Medulla oblongata (tissue), 1 donor: ENCODE results near the gene ECPAS.
"Not testable (repeated sequence)": the region's sequence is repeated elsewhere in the genome, so short reads cannot be mapped to it uniquely, and the experiment has no call there.

Experiments used
- DNase-seq: peaks from one replicate; pipeline ENCODE4 v3.0.0-alpha.2; 2015; ENCODE audit errors: extremely low spot score

The ECPAS gene, protein sequence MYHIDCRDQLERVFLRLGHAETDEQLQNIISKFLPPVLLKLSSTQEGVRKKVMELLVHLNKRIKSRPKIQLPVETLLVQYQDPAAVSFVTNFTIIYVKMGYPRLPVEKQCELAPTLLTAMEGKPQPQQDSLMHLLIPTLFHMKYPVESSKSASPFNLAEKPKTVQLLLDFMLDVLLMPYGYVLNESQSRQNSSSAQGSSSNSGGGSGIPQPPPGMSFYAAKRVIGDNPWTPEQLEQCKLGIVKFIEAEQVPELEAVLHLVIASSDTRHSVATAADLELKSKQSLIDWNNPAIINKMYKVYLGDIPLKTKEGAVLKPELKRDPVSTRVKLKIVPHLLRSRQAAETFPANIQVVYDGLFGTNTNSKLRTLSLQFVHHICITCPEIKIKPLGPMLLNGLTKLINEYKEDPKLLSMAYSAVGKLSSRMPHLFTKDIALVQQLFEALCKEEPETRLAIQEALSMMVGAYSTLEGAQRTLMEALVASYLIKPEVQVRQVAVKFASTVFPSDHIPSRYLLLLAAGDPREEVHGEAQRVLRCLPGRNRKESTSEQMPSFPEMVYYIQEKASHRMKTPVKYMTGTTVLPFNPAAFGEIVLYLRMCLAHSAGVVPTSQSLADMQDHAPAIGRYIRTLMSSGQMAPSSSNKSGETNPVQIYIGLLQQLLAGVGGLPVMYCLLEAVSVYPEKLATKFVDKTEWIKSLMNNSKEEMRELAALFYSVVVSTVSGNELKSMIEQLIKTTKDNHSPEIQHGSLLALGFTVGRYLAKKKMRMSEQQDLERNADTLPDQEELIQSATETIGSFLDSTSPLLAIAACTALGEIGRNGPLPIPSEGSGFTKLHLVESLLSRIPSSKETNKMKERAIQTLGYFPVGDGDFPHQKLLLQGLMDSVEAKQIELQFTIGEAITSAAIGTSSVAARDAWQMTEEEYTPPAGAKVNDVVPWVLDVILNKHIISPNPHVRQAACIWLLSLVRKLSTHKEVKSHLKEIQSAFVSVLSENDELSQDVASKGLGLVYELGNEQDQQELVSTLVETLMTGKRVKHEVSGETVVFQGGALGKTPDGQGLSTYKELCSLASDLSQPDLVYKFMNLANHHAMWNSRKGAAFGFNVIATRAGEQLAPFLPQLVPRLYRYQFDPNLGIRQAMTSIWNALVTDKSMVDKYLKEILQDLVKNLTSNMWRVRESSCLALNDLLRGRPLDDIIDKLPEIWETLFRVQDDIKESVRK (N-terminal part only)

DNA sequence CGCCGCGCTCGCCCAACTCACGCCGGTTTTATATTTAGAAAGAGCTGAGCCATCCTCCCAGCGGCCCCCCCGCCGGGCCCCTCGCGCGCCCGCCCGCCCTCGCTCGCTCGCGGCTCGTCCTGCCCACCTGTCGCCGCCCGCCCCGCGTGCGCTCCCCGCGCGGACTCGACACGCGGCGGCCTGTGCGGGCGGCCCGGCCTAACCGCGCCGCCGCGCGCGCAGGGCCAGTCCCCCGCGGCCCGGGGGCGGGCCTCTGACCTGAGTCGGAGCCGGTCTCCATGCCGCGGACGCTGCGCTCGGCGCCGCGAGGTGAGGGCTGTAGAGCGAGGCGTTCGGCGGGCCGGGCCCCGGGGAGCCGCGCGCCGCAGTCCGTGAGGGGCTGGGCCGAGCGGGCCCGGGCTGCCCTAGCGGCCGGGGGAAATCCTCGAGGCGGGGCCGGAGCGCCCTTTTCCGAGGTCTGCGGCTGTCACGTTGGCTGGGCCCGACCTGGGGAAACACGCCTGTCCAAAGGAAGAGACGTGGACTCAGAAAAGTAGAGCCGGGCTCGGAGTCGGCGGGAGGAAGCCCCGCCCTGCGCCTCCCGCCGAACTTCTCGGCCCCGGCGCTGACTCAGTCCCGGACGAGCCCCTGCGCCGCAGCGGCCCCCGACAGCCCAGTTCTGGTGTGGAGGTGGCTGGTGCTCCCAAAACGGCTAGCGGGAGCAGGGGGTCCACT is at the start of gene ECPAS:
Gene ECPAS, minus strand, starts transcription at position 526 of the 714 bp plus-strand sequence. CDS start 11,465 bp downstream, outside the sequence.
- peak; percentile 53 for DNase-seq

DNA sequence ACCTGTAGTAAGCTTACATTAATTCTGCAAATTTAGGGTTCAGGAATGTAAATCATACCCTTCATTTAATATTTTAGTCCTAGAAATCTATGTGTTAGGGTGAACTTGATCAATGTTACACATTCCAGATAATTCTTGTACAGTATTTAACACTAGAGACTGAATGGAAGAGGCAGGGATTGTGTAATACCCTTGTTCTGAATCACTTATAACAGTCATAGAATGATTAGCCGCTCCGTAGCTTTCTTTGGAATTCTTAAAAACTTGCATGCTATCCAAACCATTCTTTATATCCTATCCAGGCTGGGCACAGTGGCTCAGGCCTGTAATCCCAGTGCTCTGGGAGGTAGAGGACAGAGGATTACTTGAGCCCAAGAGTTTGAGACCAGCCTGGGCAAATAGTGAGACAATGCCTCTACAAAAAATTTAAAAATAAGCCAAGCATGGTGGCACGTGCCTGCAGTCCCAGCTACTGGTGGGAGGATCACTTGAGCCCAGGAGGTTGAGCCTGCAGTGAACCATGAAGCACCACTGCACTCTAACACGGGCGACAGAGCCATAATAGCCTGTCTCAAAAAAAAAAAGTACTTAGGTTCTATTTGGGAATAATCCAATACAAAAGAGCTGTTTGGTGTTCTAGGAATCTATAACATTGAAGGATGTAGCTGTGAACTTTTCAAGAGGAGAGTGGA is 49.1 kb upstream of the ECPAS start:
- DNase-seq = no peak

DNA sequence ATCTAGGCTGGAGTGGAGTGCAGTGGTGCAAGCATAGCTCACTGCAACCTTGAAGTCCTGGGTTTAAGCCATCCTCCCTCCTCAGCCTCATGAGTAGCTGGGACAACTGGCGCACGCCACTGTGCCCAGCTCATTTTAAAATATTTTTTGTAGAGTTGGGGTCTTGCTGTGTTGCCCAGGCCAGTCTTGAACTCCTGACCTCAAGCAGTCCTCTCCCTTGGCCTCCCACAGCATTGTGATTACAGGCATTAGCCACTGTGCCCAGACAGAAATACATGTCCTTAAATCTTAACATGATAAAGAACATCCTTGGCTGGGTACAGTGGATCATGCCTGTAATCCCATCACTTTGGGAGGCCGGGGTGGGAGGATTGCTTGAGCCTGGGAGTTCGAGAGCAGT is 47.5 kb upstream of the ECPAS start:
- no peak for DNase-seq

DNA sequence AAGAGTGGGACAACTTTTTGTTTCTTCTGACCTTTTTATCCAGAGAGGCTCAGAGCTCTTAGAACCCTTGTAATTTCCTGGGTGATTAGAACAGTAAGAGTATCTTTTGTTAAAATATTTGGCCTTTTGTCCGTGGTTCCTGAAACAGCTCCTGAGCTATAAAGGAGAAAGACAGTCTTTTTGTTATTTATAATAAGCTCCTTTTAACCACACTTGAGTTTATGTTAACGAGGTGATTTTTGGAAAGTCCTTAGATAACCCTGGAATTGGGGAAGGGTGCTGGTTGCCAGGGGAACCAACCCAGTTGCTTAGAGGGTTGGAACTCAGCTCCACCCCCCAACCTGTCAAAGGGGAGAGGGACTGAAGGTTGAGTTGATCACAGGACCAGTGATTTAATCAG is 45.6 kb upstream of the ECPAS start:
- no peak for DNase-seq

DNA sequence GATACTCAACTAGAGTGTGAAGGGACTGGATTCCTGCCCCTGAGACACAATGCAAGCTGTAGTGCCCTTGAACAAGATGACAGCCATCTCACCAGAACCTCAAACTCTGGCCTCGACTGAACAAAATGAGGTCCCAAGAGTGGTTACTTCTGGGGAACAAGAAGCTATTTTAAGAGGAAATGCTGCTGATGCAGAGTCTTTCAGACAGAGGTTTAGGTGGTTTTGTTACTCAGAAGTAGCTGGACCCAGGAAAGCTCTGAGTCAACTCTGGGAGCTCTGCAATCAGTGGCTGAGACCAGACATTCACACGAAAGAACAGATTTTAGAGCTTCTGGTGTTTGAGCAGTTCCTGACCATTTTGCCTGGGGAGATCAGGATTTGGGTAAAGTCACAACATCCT is 43.2 kb upstream of the ECPAS start:
- no peak for DNase-seq

DNA sequence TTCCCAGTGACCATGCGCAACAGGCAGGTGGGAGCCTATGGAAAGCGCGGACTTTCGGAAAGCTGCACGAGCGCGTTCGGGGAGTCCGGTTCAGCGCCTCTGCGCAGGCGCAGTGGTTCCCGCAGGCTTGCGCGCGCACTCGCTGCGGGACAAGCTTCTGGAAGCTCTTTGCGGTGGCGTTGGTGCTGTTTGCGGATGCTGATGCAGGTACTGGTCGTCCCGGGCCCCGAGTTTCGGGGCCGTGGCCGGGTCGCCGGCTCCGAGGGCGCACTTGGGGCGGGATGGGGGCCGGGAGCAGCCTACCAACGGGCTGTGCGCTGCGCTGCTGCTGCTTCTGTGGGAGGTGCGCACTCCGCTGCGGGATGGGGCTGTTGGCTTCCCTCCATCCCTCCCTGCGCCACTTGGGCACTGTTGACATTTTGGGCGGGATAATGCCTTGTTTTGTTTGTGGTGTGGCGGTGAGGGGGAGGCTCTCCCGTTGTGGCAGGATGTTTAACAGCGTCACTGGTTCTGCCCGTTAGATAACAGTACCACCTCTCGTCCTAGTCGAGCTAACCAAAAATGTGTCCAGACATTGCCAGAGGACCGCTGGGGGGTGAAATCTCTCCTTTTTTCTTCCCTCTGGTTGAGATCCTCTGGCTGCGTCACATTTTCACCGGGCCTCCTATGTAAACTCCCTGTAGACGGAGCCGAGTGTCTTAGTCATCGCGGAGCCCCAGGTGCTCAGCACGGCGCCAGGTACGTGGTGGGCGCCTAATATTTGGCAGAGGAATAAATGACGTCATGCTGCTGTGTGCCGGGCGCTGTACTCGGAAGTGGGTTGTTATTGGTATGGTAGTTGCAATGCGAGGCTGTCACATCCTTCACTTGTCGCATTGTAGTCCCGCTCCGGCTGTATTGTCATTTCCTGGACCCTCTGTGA is 41.1 kb upstream of the ECPAS start, which contains the start of gene ZNF483:
Gene ZNF483, plus strand, starts transcription at position 124 of the 922 bp plus-strand sequence. CDS start 2,217 bp downstream, outside the sequence.
- DNase-seq = peak; percentile 83

DNA sequence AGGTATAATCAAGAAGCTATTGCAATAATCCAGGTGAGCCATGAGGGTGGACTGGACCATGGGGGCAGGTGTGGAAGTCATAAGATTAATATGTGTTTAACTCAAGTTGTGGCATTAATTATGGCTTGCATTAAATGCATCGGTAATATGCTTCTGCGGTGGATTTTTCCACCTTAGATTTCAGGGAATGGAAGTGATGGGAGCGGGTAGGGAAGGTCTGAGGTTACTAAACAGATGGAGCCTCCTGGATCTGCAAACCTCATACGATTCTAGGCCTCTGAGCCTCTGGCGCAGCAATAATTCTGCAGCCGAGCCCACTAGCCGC is 40.5 kb upstream of the ECPAS start:
- DNase-seq = no peak

DNA sequence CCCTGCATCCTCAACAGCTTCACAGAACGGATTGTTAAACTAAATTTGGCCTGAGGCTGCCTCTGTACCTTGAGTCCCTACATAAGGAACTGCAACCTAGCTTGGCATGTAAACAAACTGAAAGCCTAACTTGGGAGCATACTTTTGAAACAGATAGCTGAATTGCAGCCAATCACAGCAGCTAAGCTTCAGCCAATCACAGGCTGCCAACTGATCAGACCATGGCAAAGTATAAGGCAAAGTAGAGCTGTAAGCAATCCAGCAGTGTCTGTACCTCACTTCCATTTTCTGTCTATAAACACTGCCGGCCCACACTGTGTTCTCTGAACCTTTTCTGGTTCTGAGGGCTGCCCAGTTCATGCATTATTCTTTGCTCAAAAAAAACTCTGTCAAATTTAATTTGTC is 31.9 kb upstream of the ECPAS start:
- DNase-seq = no peak

DNA sequence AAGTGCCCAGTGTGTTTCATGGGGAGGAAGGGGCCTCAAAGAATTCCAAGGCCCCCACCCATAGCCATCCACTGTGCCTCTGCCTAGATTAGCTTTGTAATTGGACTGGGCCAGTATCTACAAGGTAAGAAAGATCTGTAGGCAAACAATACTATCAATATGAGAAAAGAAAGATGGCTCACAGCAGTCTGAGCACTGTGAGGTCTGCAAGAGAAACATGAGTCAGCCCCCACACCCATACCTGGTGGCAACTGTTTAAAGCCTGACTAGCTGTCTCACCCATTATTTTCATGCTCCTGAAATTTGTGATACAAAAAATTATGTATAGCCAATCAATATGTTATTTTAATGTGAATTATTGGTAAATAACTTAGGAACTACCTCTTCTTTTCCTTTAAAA is 30.8 kb upstream of the ECPAS start:
- DNase-seq = no peak

DNA sequence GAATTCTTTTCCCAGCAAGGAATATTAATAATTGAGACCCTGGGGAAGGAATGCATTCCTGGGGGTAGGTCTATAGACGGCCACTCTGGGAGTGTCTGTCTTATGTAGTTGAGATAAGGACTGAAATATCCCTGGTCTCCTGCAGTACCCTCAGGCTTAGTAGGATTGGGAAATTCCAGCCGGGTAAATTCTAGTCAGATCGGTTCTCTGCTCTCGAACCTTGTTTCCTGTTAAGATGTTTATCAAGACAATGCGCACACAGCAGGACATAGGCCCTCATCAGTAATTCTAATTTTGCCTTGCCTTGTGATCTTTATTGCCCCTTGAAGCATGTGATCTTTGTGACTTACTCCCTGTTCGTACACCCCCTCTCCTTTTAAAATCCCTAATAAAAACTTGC is 27.4 kb upstream of the ECPAS start:
- not testable (repeated sequence) for DNase-seq

DNA sequence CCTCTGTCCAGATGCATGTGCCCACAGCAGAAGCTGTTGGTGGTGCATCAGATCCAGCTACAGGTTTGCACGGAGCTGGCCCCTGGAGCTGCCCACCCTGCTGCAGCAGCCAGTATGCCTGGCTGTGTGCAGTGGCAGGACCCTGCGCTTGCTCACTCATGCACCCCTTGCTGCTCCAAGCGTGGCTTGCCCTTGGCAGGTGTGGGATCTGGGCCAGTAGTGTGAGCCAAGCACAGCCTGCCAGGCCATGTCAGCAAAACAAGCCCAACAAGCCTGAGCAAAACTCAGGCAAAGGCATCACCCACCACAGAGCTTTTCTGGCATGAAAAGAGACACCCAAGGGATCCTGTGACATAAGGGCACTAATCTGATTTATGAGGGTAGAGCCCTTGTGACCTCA is 18.3 kb upstream of the ECPAS start:
- DNase-seq = no peak

DNA sequence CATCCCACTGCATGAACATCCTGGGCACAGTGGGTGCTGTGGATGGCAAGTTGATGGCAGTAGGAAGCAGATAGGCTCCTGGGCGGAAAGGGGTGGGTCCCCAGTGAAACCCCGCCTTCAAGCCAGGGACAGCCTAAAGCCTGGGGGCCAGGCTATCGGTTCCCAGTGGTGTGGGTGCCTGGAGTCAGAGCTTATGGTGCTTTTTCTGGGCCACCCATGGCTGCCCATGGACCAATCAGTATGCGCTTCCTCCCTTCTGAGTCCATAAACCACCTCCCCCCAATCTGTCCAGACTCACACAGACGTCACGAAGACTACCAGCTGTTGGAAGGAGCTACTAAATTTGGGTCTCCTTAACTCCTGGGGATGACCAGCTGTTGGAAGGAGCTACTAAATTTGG is 17.5 kb upstream of the ECPAS start:
- no peak for DNase-seq

DNA sequence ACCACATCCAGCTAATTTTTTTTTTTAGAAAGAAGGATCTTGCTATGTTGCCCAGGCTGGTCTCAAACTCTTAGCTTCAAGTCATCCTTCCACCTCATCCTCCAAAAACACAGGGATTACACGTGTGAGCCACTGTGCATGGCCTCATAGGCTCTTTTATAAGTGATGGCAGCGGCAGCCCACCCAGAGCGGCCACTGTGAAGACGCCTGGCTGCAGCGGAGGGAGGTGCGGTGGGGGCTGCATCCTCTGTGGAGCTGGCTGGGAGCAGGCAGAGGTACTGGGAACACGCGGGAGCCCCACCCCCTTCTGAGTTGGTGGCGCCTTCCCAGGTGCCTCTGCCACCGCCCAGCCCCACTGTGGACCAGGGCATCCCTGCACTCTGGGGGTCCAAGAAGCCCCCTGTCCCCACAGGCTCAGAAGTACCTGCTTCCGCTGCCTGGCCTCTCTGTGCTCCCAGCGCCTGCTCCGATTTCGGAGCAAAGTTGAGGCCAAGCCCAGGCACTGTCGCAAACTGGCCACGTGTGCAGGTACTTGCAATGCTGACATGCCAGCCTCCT is 16.9 kb upstream of the ECPAS start:
- DNase-seq = no peak

DNA sequence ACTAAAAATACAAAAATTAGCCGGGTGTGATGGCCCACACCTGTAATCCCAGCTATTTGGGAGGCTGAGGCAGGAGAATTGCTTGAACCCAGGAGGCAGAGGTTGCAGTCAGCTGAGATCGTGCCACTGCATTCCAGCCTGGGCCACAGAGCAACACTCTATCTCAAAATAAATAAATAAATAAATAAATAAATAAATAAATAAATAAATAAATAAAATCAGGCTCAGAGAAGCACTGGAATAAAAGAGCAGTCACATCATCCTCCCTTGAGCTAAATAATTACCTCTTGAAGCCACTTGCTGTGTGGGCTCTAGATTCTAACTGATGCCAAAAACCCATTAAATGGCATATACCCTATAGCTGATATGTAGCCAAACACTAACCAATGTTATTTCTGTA is 13.0 kb upstream of the ECPAS start:
- DNase-seq = not testable (repeated sequence)

DNA sequence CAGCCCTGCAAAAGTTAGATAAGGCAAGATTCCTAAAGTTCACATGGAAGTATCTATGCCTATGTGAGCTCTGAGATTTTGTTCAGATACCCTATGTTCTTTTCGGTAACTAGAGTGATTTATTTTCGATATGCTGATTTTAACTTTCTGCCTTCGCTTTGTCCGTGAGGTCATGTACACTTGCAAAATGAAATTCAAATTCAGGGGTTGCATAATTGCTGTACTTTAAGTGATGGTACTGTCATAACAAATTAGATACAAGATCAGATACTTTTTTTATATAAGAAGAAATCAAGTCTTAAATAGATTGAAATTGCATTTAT is 350 bp upstream of the ECPAS start:
- peak; percentile 58 for DNase-seq

DNA sequence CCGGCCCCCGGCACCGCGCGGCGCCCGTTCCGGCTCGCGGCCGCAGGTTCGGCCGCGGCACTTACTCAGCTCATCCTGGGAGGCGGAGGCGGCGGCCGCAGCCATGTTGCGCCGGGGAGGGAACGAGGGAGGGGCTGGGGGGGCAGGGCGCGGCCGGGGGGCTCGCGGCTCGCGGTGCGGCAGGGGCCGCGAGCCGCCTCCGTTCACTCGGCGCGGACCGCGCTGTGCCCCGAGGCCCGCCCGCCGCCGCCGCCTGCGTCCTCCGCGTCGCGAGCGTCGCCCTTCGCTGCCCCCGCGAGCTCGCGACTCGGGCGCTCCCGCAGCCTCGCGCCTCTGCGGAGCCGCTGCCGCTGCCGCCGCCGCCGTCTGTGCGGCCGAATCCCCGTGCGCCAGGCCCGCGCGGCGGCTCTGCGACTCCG is 735 bp downstream of the ECPAS start:
- DNase-seq = peak; percentile 34

DNA sequence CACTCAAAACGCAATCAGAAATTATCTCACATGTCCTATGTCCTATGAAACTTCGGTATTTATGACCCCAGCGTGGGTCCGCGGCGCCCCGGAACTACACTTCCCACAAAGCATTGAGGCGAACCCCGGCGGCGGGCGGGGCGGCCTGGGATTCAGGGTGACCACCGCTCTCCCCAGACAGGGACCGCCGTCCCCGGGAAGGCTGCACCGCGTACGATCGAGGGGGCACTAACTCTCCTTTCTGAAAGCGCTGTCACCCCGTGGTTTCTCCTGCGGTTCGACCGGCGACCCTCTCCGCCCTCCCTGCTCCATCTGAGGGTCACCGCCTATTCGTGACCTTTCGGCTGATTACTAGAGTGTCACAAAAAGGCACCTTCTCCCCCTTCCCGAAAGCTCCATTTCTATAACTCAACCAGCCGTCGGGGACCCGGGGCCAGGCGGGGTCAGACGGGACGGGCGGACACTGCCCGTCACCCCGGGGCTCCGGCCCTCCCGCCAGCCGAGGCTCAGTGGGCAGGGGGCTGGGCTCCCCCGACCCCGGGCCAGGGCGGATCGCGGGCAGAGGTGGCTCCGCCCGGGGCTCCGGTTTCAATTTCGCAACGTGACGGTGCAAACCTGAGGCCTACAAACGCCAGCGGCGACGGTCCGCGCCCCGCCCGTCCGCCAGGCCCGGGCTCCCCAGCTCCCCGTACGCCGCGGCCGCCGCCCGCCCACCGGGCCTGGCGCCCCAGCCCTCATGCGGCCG is 1.3 kb downstream of the ECPAS start:
- DNase-seq = peak; percentile 71

DNA sequence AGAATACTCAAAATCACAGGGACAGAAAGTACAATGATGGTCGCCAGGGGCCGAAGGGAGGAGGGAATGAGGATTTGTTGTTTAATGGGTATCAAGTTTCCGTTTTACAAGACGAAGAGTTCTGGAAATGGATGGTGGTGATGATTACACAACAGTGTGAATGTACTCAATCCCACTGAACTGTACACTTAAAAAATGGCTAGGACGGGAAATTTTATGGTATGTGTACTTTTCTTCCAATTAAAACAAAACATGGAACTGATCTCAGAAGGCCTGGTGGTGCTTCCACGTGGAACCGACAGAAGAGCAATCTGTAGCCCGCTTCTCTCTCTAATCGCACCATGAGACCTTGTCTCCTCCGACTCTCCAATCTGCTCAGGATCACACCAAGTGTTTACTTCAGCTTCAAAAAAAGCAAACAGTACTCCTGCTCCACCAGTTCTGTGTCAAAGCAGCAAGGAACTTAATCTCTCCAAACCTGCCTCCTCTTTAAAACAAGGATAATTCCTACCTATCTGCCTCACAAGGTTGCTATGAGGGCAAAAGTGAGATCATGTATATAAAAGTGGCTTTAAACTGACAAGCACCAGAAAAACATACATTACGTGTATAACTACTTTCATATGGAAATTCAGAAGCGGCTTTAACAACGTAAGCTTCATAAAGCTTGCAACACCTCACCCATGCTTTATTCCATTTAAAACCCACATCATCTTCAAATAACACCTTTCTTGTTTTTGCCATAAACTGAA is 2.1 kb downstream of the ECPAS start:
- DNase-seq = peak; percentile 7
